ENCODE measurements around the gene PIEZO2.

PIEZO2 gene

DNA sequence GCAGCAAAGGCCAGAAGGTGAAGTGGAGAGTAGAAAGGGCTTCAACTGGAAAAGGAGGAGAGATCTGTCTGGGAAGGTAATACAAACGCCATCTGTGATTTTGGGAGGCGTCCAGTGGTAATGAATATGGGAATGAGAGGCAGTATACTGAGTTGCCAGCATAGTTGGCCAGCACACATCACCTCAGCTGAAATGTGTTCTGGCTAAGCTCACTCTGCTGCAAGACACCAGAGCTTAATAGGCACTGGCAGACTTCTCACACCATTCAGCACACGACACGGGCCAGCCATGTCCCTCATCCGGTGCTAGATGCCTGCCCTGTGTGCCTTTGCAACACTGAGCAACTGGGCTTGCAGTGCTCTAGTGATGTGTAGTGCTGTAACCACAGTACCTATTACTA, 277.1 kb downstream of the PIEZO2 start:
- no peak overlapping the region for H3K27ac ChIP-seq
- TF ChIP-seq ZFX (IDR thresholded peaks at IDR 0.05), result no peak
- TF ChIP-seq, protein P1, sequence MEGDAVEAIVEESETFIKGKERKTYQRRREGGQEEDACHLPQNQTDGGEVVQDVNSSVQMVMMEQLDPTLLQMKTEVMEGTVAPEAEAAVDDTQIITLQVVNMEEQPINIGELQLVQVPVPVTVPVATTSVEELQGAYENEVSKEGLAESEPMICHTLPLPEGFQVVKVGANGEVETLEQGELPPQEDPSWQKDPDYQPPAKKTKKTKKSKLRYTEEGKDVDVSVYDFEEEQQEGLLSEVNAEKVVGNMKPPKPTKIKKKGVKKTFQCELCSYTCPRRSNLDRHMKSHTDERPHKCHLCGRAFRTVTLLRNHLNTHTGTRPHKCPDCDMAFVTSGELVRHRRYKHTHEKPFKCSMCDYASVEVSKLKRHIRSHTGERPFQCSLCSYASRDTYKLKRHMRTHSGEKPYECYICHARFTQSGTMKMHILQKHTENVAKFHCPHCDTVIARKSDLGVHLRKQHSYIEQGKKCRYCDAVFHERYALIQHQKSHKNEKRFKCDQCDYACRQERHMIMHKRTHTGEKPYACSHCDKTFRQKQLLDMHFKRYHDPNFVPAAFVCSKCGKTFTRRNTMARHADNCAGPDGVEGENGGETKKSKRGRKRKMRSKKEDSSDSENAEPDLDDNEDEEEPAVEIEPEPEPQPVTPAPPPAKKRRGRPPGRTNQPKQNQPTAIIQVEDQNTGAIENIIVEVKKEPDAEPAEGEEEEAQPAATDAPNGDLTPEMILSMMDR (conservative IDR thresholded peaks at IDR 0.05), result no peak

DNA sequence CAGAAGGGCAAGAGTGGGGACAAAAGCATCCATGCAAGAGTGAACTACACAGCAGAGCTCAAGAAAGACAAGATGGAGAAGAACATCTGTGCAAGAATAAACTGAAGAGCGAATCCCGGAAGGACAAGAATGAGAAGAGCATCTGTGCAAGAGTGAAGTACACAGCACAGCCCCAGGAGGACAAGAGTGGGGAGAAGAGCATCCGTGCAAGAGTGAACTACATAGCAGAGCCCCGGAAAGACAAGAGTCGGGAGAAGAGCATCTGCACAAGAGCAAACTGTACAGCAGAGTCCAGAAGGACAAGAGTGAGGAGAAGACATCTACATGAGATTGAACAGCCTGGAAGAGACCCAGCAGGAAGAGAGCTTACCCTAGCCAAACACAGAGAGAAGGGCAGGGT, 284.6 kb downstream of the PIEZO2 start:
- no peak overlapping the region for H3K27ac ChIP-seq
- no peak for TF ChIP-seq ZFX (IDR thresholded peaks at IDR 0.05)
- TF ChIP-seq, protein P1 (conservative IDR thresholded peaks at IDR 0.05), result no peak

DNA sequence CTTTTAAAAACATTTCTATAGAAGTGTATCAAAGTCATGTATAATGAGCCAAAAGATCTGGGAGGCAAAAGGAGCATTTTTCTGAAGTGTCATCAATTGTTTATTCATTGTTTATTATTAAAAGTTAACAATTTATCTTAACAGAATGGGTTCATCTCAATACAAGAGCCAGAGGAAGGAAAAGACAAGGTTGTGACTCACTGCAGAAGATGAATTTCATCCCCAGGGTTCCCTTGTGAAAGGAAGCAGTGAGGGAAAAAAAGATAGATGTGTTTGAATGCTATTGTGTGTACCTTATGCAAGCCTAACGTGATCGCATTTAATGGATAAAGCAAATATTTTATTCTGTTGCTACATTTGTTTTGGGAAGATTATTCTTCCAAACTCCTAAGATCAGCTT, 286.3 kb downstream of the PIEZO2 start:
- H3K27ac ChIP-seq, result no peak overlapping the region
- TF ChIP-seq ZFX (IDR thresholded peaks at IDR 0.05), result no peak
- TF ChIP-seq, protein P1 (conservative IDR thresholded peaks at IDR 0.05), result no peak

DNA sequence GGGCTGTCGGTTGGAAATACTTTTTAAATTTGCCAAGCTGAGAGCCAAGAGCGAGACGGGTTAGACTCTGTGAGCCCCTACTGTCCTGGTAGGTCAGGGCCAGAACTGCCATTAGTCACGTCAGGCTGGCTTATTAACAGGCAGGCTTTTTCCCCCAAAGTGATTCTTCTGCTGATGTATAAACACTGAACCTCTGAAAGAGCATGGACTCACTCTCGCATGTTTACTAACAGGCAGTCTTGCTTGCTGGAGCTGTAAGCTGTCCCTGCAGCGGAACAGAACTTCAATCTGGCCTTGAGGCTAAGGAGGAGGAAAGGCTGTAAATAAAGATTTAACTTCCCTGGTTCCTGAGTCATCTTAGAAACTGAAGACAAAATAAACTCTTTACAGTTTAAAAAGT, 288.4 kb downstream of the PIEZO2 start:
- no peak for TF ChIP-seq ZFX (IDR thresholded peaks at IDR 0.05)
- TF ChIP-seq, protein P1 (conservative IDR thresholded peaks at IDR 0.05), result no peak
- H3K27ac ChIP-seq, result no peak overlapping the region

DNA sequence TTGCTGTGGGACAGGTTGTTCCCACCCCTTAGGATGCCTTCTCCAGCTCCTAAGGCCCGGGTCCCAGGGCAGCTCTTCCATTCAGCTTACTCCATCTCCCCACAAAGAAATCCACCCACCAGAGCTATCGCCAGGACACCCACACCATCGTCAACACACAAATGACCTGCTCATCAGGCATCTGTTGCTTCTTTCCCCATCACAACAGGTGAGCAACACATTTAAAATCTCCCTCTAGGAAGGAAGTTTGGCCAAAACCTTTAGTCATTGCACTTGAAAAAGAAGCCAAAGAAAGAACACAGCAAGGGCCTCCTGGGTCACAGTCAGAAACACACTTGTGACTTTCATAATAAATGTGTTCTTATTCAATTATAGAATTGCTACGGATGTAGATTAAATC, 289.0 kb downstream of the PIEZO2 start:
- no peak for TF ChIP-seq ZFX (IDR thresholded peaks at IDR 0.05)
- TF ChIP-seq, protein P1 (conservative IDR thresholded peaks at IDR 0.05), result no peak
- H3K27ac ChIP-seq, result no peak overlapping the region

DNA sequence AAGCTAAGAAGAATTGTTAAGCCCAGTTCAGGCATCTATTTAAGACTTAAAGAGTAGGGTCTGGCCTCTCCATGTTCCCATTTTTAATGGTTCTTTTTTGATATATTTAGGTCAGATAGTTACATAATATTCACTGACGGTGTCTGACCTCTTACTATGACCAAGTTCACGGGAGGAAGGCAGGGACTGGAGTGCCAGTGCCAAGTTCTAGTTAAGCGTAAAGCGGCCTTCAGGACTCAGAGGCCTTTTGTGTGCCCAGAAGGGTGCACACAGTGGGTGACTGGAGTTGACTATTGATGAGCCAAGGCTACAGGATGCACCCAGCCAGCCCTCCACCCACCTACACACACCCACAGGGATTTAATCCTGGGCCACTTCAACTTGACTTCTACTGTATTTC, 290.9 kb downstream of the PIEZO2 start:
- TF ChIP-seq ZFX (IDR thresholded peaks at IDR 0.05), result no peak
- TF ChIP-seq, protein P1 (conservative IDR thresholded peaks at IDR 0.05), result no peak
- no peak overlapping the region for H3K27ac ChIP-seq

DNA sequence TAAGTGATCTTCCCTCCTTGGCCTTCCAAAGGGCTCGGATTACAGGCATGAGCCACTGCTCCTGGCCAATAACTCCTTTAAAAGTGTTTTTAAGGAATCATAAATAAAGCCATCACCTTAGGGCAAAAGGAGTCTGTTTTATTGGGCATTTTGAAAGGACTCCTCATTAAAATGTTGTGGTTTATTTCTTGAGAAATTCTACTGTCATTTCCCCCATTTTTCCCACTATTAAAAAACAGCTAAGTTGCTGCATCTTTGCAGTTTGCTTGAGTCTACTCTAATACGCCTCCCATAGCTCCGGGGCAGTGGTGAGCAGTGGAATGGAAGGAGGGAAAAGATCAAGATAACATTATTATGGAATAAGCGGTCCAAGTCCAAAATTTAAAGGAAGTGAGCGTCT, 293.2 kb downstream of the PIEZO2 start:
- no peak for TF ChIP-seq ZFX (IDR thresholded peaks at IDR 0.05)
- TF ChIP-seq, protein P1 (conservative IDR thresholded peaks at IDR 0.05), result no peak
- no peak overlapping the region for H3K27ac ChIP-seq

Measured in C4-2B (cell line).